Urinary bladder (tissue), 4 donors: ENCODE measurements around the gene UBTD2. TPM values are rescaled to one million over a fixed set of nuclear protein-coding genes. Genes with fewer than 3 reads are reported as not detected.
"Not testable (repeated sequence)": the region's sequence is repeated elsewhere in the genome, so short reads cannot be mapped to it uniquely, and the experiment has no call there.

ENCODE experiments used
- DNase-seq: peaks from one replicate; pipeline ENCODE4 v3.0.0-alpha.2; 2015; ENCODE audit errors: extremely low spot score
- H3K27ac ChIP-seq: one replicate; pipeline ENCODE4 v1.5.1; 2013; ENCODE audit warnings: low read depth, mild to moderate bottlenecking, moderate library complexity
- H3K36me3 ChIP-seq: one replicate; pipeline ENCODE4 v1.6.1; 2013; ENCODE audit warnings: mild to moderate bottlenecking, moderate library complexity; ENCODE audit not compliant: insufficient read depth
- H3K4me1 ChIP-seq: one replicate; pipeline ENCODE4 v1.6.1; 2013; ENCODE audit warnings: mild to moderate bottlenecking, moderate library complexity; ENCODE audit not compliant: insufficient read depth
- H3K4me3 ChIP-seq: one replicate; pipeline ENCODE4 v1.5.1; 2013; ENCODE audit warnings: low read depth, low read length
- WGBS: extraction: QIAGEN DNeasy Blood & Tissue Kit; methylation state at CpG from one replicate; pipeline ENCODE4 v1.1.7; 2013; 5-methylcytosine and 5-hydroxymethylcytosine counted together
- polyA plus RNA-seq: library from polyadenylated mRNA; stranded (reverse); fragments of 200-250 nt; gene quantifications from one replicate; pipeline ENCODE4 v1.2.3, GENCODE V29; 2013
- total RNA-seq: library from RNA; depleted of rRNA; stranded (reverse); fragments of >200 nt; gene quantifications from one replicate; pipeline ENCODE4 v1.2.3, GENCODE V29; 2014
- donor health status: healthy with polysubstance abuse.
- donor health status: healthy.

Gene UBTD2
- total and polyA plus RNA-seq, 2 donors = 15.5 to 91.8 TPM

DNA sequence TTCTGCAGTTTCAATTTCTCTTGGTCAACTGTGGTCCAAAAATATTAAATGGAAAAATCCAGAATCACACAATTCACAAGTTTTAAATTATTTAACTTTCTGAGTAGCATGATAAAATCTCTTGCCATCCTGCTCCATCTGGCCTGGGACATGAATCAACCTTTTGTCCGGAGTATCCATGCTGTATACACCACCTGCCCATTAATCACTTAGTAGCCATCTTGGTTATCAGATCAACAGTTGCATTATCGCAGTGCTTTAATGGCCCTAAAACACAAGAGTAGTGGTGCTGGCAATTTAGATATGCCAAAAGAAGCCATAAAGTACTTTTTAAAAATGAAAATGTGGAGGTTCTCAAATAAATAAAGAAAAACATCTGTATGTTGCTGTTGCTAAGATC lies 64.3 kb downstream of the UBTD2 start:
- 70% methylated on average over 2 of the region's 2 CpGs for WGBS
- no peak overlapping the region for H3K4me3 ChIP-seq
- H3K4me1 ChIP-seq = no peaks in the 10 kb centered on the region
- H3K36me3 ChIP-seq = no peaks in the 10 kb centered on the region
- H3K27ac ChIP-seq = no peak overlapping the region
- DNase-seq = no peak

- no peaks in the 10 kb centered on the region for H3K36me3 ChIP-seq
- no peak overlapping the region for H3K4me3 ChIP-seq
- WGBS = 85% methylated on average over 3 of the region's 3 CpGs
- DNase-seq = no peak
- no peaks in the 10 kb centered on the region for H3K4me1 ChIP-seq
- no peak overlapping the region for H3K27ac ChIP-seq
Observed at GRCh38 chr5:172216345-172216744, 67.2 kb downstream of the UBTD2 start.

DNA sequence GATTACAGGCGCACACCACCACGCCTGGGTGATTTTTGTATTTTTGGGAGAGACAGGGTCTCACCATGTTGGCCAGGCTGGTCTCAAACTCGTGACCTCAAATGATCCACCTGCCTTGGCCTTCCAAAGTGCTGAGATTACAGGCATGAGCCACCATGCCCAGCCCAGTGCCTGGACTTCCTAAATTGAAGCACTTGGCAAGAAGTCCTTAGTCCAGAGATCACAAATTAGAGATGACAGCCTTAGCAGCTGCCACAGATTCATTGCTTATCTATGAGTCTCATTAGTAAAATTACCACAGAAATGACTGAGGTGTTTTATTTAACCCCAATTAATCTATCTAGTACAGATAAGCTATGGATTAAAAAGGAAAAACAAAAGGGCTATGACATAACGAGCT lies 70.4 kb downstream of the UBTD2 start:
- Histone ChIP-seq H3K27ac (no peak overlapping the region), H3K4me3 (no peak overlapping the region), H3K4me1 (no peaks in the 10 kb centered on the region), H3K36me3 (peaks cover 2% of the 10 kb centered on the region)
- WGBS = 89% methylated on average over 4 of the region's 4 CpGs
- no peak for DNase-seq

DNA sequence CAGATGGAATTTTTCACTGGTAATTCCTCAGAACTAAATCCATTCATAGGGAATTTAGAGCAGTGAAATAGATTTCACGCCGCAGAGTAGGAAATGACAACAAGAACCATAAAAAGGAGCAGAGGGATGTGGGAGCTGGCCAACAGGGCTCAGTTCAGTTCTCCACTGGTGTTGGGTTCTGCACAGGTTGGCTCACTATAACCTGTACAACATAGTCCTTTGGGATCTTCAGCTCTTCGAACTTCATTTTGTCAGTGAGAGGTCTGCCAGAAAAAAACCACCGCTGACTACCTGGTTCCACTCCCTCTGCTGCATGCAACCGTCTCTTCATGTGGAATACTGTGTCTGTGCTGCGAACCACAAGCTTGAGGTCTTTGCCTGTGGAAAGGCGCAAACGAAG lies 71.9 kb downstream of the UBTD2 start:
- peaks cover 2% of the 10 kb centered on the region for H3K36me3 ChIP-seq
- no peak for DNase-seq
- H3K4me1 ChIP-seq = no peaks in the 10 kb centered on the region
- WGBS = 93% methylated on average over 8 of the region's 8 CpGs
- H3K4me3 ChIP-seq = no peak overlapping the region
- H3K27ac ChIP-seq = no peak overlapping the region

DNA sequence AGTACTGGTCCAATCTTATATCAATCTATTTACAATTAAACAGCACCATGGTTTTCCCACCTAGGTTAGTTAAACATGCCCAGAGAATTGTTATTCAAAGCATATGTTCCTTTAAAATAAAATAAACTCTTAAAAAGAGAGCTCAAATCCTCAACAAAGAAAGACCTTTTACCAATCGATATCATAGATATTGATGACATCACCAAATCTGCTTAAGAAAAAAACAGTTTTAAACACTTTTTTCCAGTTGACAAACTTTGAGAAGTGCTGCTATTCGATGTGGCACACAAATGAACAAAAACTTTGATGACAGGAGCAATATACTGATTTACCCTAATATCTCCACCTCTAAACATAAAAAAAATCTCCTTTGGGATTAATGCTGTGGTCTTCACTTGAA lies 73.8 kb downstream of the UBTD2 start:
- H3K36me3 ChIP-seq = peaks cover 2% of the 10 kb centered on the region
- no peak overlapping the region for H3K4me3 ChIP-seq
- no peaks in the 10 kb centered on the region for H3K4me1 ChIP-seq
- 97% methylated on average over 2 of the region's 2 CpGs for WGBS
- no peak overlapping the region for H3K27ac ChIP-seq
- no peak for DNase-seq

GRCh38 chr5:172207511-172207910 lies 76.1 kb downstream of the UBTD2 start:
- WGBS = 81% methylated on average over 3 of the region's 3 CpGs

DNA sequence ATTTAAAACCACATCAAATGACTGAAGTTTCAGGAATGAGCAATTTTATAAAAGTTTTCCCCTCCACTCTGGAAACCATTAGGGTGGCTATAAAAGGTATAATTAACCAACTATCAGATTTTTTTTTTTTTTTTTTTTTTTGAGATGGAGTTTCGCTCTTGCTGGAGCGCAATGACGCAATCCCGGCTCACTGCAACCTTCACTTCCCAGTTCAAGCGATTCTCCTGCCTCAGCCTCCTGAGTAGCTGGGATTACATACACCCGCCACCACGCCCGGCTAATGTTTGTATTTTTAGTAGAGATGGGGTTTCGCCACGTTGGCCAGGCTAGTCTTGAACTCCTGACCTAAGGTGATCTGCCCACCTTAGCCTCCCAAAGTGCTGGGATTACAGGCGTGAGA lies 77.6 kb downstream of the UBTD2 start:
- not testable (repeated sequence) for H3K4me1 ChIP-seq, H3K4me3 ChIP-seq, H3K27ac ChIP-seq, DNase-seq, H3K36me3 ChIP-seq
- WGBS = 97% methylated on average over 11 of the region's 11 CpGs

More at GRCh38 chr5:172207511-172207910, 76.1 kb downstream of the UBTD2 start:
- Histone ChIP-seq H3K36me3 (peaks cover 2% of the 10 kb centered on the region), H3K4me1 (no peaks in the 10 kb centered on the region), H3K4me3 (no peak overlapping the region), H3K27ac (no peak overlapping the region)
- DNase-seq = no peak

GRCh38 chr5:172200476-172200875 lies 83.1 kb downstream of the UBTD2 start:
- no peak for DNase-seq
- Histone ChIP-seq H3K36me3 (no peaks in the 10 kb centered on the region), H3K4me3 (no peak overlapping the region), H3K4me1 (no peaks in the 10 kb centered on the region), H3K27ac (no peak overlapping the region)
- WGBS = 90% methylated on average over 6 of the region's 6 CpGs

DNA sequence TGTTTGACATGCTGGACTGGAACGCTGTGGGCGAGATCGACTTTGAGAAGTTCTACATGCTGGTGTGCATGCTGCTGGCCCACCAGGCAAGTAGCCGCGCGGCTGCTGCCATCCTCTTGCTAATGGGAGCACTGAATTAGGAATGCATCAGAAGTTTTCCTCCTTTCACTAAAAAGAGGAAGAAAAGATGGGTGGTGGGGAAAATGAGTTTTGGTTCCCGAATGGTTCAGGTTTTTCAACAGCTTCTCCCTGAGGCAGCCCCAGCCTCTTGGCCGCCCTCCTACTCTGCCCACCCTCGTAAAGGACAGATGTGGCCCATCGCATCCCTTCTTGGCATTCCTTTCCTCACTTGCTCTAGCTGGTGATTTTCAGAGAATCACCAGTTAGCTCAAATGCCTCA lies 84.1 kb downstream of the UBTD2 start:
- DNase-seq = no peak
- WGBS = 80% methylated on average over 10 of the region's 10 CpGs
- Histone ChIP-seq H3K36me3 (no peaks in the 10 kb centered on the region), H3K27ac (no peak overlapping the region), H3K4me3 (no peak overlapping the region), H3K4me1 (no peaks in the 10 kb centered on the region)

GRCh38 chr5:172197775-172198174 lies 85.8 kb downstream of the UBTD2 start:
- 83% methylated on average over 4 of the region's 4 CpGs for WGBS
- H3K4me1 ChIP-seq, H3K4me3 ChIP-seq, DNase-seq, H3K27ac ChIP-seq, H3K36me3 ChIP-seq: not testable (repeated sequence)

- Histone ChIP-seq H3K36me3 (no peaks in the 10 kb centered on the region), H3K4me3 (no peak overlapping the region), H3K27ac (no peak overlapping the region), H3K4me1 (no peaks in the 10 kb centered on the region)
- 68% methylated on average over 6 of the region's 6 CpGs for WGBS
- DNase-seq = no peak
Observed at GRCh38 chr5:172194985-172195774, 88.4 kb downstream of the UBTD2 start.

GRCh38 chr5:172193872-172194271 lies 89.7 kb downstream of the UBTD2 start, which contains the start of gene EFCAB9:
TSS of gene EFCAB9 (plus strand) at chr5:172194172. CDS start at chr5:172194173, 1 bp downstream.
- no peak for DNase-seq
- WGBS = 83% methylated on average over 6 of the region's 6 CpGs
- no peak within 1 kb of the TSS for H3K27ac ChIP-seq

DNA sequence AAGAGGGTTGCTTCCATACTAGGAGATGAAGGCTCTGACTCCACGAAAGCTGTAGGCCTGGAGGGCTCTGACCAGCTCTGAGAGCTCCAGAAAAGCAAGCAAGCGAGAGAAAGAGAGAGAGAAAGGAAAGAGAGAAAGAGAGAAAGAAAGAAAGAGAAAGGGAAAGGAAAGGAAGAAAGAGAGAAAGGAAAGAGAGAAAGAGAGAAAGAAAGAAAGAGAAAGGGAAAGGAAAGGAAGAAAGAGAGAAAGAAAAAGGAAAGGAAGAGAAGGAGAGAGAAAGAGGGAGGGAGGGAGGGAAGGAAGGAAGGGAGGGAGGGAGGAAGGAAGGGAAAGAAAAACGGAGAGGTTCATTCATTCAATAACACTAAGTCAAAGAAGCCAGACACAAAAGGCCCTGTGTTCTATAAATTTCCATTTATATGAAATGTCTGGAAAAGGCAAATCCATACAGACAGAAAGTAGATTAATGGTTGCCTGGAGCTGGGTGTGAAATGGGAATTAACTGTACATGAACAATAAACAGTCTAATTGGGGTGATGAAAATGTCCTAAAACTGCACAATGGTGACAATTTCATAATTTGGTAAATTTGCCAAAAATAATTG lies 93.8 kb downstream of the UBTD2 start:
- DNase-seq = no peak
- Histone ChIP-seq H3K36me3 (no peaks in the 10 kb centered on the region), H3K4me1 (no peaks in the 10 kb centered on the region), H3K4me3 (no peak overlapping the region), H3K27ac (no peak overlapping the region)
- WGBS = 63% methylated on average over 3 of the region's 3 CpGs

More at GRCh38 chr5:172193872-172194271, 89.7 kb downstream of the UBTD2 start, which contains the start of gene EFCAB9:
- H3K4me3 ChIP-seq = no peak within 1 kb of the TSS
- H3K36me3 ChIP-seq = no peaks in the 10 kb centered on the region
- no peaks in the 10 kb centered on the region for H3K4me1 ChIP-seq
